Right lobe of liver (tissue), 4 donors: Measurements from ENCODE around the gene EDEM3.

Experiments used
- CTCF ChIP-seq, 4 donors: fragments of 200-600 bp in 3 of 4; fragments of 450-650 bp in 1 of 4; IDR thresholded peaks; one replicate each; pipeline versions ENCODE4 v1.5.1 to v1.8.0; 2016 to 2022; ENCODE audit warnings: antibody characterized with exemption in 4 of 4, mild to moderate bottlenecking in 2 of 4
- POLR2A ChIP-seq: fragments of 450-650 bp; IDR thresholded peaks from one replicate; pipeline ENCODE4 v1.6.1; 2017; ENCODE audit warnings: antibody characterized with exemption, mild to moderate bottlenecking
- donor health status: DM: no; HTN: no; CAD: no.
- donor health status: DM: no; HTN: no; CAD: no.
- donor health status: DM: no; HTN: yes; CAD: no.

- TF ChIP-seq POLR2A (no peak), CTCF (IDR thresholded peaks at IDR 0.05) (no peak)
These were observed 77.3 kb downstream of the EDEM3 start for GRCh38 chr1:184677344-184677743.
